Activated naive CD8-positive, alpha-beta T cell treated with anti-CD3 and anti-CD28 coated beads for 36 hours (primary cell): ENCODE data around the gene MAP1B. TPM values are rescaled to one million over a fixed set of nuclear protein-coding genes. Genes with fewer than 3 reads are reported as not detected.

ENCODE experiments used
- DNase-seq: peaks from one replicate; pipeline ENCODE4 v3.0.0; 2021
- H3K27ac Mint-ChIP-seq: one replicate; pipeline ENCODE4 v1.8.0; 2022; ENCODE audit warnings: mild to moderate bottlenecking, moderate library complexity, mixed read lengths
- H3K27me3 Mint-ChIP-seq: one replicate; pipeline ENCODE4 v1.8.0; 2022; ENCODE audit warnings: mild to moderate bottlenecking, mixed read lengths
- H3K36me3 Mint-ChIP-seq: one replicate; pipeline ENCODE4 v1.8.0; 2021; ENCODE audit warnings: mild to moderate bottlenecking, mixed read lengths
- H3K4me1 Mint-ChIP-seq: one replicate; pipeline ENCODE4 v1.8.0; 2021; ENCODE audit warnings: mixed read lengths
- H3K4me3 Mint-ChIP-seq: one replicate; pipeline ENCODE4 v1.8.0; 2022; ENCODE audit warnings: mild to moderate bottlenecking, moderate library complexity, mixed read lengths
- H3K9me3 Mint-ChIP-seq: one replicate; pipeline ENCODE4 v1.8.0; 2022; ENCODE audit warnings: mixed read lengths
- total RNA-seq, 2 experiments: library from RNA; stranded (reverse); gene quantifications; one replicate each; pipeline ENCODE4 v1.2.3, GENCODE V29; 2021

MAP1B gene
- total RNA-seq, 2 experiments from 2014 or later: 0.10 to 0.27 TPM

DNA sequence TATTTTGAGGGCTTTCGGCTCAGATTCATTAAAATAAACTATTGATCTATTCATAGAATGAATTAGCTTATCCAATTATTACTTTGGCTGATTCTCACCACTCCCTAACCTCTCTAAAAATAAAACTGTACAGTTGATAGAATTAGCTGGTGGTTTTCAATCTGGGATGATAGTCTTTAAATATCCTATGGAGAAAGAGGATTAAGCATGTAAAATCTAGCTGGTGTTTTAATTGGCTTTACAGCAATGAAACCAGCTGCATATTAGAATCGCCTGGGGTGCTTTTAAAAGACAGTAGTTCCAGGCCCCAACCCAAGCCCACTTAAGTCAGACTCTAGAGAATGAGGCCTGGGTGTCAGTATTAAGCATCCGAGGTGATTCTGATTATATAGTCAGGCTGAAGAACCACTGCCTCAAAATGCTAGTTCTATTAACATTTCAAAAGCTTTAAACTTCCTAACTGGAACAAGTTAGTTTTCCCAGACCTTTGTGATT is 95.1 kb downstream of the MAP1B start:
- Mint-ChIP-seq H3K9me3 (no peaks in the 10 kb centered on the region), H3K27ac (no peak overlapping the region), H3K27me3 (no peaks in the 10 kb centered on the region), H3K4me1 (no peaks in the 10 kb centered on the region), H3K4me3 (no peak overlapping the region), H3K36me3 (peaks cover 8% of the 10 kb centered on the region)
- no peak for DNase-seq

DNA sequence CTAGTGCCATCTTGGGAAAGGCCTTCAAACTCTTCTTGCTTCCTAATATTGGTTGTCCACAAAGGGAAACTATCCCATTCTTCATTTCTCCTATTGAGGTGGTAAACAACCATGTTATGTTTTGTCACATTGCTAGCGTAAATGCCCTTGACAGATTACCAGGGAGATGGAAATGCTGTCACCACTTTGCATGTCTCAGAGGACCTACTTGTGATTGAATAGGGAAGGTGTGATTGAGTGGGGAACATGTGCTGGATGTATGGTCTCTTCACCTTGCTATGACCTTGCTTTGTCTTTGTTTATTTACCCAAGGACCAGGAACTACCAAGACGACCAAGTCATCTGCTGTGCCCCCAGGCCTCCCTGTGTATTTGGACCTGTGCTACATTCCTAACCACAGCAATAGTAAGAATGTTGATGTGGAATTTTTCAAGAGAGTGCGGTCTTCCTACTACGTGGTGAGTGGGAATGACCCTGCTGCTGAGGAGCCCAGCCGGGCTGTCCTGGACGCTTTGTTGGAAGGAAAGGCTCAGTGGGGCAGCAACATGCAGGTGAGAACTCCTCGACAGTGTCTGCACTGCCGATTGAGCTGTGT is 96.1 kb downstream of the MAP1B start:
- peaks cover 3% of the 10 kb centered on the region for H3K4me1 Mint-ChIP-seq
- H3K27me3 Mint-ChIP-seq: no peaks in the 10 kb centered on the region

DNA sequence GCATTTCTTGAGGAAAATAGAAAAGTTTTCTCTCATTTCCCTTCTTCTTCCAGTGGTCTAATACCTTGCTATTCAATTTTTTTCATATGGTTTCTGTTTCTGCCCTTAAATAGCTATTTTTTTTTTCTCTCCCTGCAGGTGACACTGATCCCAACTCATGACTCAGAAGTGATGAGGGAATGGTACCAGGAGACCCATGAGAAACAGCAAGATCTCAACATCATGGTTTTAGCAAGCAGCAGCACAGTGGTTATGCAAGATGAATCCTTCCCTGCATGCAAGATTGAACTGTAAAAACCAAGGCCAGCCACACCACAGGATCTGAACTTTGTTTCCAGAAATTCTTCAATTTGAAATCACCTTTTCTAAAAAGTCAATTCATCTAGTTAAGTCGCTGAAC is 97.7 kb downstream of the MAP1B start:
- Mint-ChIP-seq H3K36me3 (peaks cover 12% of the 10 kb centered on the region), H3K27me3 (no peaks in the 10 kb centered on the region), H3K9me3 (no peaks in the 10 kb centered on the region), H3K4me3 (no peak overlapping the region), H3K4me1 (peaks cover 7% of the 10 kb centered on the region), H3K27ac (no peak overlapping the region)
- no peak for DNase-seq

More for the DNA sequence above, 96.1 kb downstream of the MAP1B start:
- Mint-ChIP-seq H3K36me3 (peaks cover 8% of the 10 kb centered on the region), H3K27ac (no peak overlapping the region), H3K9me3 (no peaks in the 10 kb centered on the region), H3K4me3 (no peak overlapping the region)
- no peak for DNase-seq

DNA sequence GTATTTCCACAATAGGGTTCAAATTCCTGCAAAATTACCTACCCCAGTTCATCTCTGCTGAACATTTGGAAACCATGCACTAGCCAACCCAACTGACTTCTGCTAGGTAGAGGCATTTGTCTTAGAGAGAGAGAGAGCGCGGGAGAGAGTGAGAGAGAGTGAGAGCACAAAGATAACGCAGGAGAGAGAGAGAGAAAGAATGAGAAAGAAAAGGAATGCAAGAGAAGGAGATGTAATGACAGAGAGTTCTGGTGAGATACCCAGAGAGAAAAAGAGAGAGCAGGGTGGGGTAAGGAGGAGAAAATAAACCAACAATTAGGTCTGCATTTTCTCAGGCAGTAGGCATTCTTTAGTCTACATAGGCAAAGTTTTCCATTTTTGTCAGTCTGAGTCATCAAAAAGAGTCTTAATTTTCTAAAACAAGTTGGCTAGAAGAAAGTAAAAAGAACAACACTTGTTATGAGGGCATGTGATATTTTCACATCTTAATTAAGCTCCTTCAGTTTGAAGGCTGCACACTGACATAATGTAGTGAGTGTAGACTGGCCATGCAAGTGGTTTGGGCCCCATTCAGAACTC is 98.2 kb downstream of the MAP1B start:
- no peak overlapping the region for H3K27ac Mint-ChIP-seq
- no peaks in the 10 kb centered on the region for H3K27me3 Mint-ChIP-seq
- H3K4me1 Mint-ChIP-seq: peaks cover 7% of the 10 kb centered on the region
- no peaks in the 10 kb centered on the region for H3K9me3 Mint-ChIP-seq
- peaks cover 12% of the 10 kb centered on the region for H3K36me3 Mint-ChIP-seq
- DNase-seq: no peak
- no peak overlapping the region for H3K4me3 Mint-ChIP-seq

DNA sequence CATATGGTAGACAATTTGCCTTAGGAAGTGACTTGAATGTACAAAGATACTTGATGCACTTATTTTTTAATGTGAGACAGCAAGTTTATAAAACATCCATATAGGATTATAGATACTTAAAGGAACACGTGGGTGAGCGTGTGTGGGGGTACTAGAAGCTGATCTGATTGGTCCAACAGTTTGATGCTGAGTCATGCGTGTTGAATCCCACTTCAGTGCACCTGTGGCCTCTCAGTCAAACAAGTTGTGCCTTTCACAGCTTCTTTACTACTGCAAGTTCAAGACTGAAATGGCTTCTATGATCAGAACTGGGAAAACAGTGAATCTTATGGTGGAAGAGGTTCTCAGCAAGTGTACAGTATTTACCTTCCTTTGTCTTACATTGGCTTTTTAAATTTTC is 98.9 kb downstream of the MAP1B start:
- Mint-ChIP-seq H3K36me3 (peaks cover 13% of the 10 kb centered on the region), H3K4me1 (peaks cover 7% of the 10 kb centered on the region), H3K4me3 (no peak overlapping the region), H3K27ac (no peak overlapping the region), H3K9me3 (no peaks in the 10 kb centered on the region), H3K27me3 (no peaks in the 10 kb centered on the region)
- no peak for DNase-seq

DNA sequence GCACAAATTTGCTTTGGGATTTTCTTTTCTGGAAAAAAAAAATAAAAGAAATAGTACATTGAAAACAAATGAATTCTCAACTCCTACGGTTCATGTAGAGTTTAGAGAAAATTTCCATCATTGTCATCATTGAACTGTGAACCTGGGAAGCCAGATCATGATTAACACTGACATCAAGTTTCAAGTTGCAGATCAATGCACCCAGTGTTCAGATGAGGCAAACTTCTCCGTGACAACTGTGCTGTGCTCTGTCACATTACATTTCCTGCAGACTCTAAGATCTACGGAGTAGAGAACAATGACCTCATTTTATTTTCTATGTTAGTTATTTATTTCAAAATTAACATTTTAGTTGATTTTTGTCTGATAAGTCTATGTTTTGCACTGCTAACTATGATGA is 99.7 kb downstream of the MAP1B start:
- Mint-ChIP-seq H3K4me3 (no peak overlapping the region), H3K9me3 (no peaks in the 10 kb centered on the region), H3K36me3 (peaks cover 15% of the 10 kb centered on the region), H3K27ac (no peak overlapping the region), H3K27me3 (no peaks in the 10 kb centered on the region), H3K4me1 (peaks cover 7% of the 10 kb centered on the region)
- no peak for DNase-seq

DNA sequence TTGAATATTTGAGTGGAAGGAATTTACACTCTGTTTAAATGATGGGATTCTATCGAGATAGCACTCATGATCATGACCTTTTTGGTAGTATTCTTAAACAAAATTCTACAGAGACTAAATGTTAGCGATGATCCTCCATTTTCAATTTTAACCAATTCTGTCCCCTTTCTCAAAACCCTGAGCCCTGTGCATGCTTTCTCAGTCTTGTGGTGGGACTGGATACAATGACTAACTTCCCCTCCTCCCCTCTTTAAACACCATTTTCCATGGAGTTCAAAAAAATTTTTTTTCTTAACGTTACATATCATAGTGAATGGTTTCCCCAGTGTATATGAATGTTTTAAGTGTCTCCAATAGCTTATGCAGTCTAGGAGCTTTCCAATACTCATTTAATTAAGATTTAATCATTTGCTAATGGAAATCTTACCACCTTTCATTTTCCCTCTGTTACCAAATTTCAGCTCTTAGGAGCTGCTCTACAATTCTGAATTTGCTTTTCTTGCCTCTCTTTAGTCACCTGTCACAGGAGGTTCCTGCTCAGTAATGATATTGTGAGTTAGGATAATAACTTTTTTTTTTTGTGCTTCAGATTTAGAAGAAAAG is 101.2 kb downstream of the MAP1B start:
- no peak for DNase-seq
- Mint-ChIP-seq H3K36me3 (peaks cover 15% of the 10 kb centered on the region), H3K4me3 (no peak overlapping the region), H3K27me3 (no peaks in the 10 kb centered on the region), H3K27ac (no peak overlapping the region), H3K9me3 (no peaks in the 10 kb centered on the region), H3K4me1 (peaks cover 7% of the 10 kb centered on the region)

DNA sequence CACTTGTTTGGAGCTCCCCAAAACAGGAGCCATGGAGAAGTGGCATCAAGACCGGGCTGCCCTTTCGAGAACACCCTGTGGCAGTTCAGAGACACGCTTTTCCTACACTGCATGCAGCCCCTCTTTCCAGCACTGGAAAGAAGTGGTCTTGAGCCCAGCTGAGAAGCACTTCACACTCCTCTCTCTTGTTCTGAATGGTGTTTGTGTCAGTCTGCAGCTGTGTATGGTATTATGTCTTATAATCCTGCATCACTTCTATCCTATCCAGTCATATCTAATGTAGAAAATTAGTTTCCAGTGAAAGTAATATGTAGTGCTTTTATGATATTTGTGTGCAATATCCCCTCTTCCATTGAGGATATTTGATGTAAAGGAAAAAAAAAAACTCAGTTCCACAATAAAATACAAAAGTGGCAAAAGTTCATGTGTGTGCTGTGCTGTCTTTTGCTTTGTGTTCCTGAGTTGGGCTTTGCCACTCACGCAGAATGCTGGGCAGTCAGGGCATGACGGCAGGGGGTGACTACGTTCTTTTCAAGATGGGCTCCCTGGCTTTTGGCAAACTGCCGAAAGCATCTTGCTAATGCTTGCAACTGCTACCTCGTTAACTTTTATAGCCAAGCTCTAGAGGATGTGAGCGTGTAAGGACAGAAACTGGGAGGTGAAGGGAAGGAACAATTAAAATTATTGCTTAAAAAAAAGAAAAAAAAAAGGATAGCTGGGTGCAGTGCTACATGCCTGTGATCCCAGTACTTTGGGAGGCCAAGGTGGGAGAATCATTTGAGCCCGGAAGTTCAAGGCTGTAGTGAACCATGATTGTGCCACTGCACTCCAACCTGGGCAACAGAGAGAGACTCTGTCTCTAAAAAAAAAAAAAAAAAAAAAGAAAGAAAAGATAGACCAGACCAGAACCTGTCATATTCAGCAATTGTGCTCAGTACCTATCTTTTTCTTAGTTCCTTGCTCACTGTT is 102.2 kb downstream of the MAP1B start:
- Mint-ChIP-seq H3K4me1 (peaks cover 9% of the 10 kb centered on the region), H3K36me3 (peaks cover 18% of the 10 kb centered on the region), H3K9me3 (no peaks in the 10 kb centered on the region), H3K4me3 (no peak overlapping the region), H3K27me3 (no peaks in the 10 kb centered on the region), H3K27ac (no peak overlapping the region)
- DNase-seq: no peak

DNA sequence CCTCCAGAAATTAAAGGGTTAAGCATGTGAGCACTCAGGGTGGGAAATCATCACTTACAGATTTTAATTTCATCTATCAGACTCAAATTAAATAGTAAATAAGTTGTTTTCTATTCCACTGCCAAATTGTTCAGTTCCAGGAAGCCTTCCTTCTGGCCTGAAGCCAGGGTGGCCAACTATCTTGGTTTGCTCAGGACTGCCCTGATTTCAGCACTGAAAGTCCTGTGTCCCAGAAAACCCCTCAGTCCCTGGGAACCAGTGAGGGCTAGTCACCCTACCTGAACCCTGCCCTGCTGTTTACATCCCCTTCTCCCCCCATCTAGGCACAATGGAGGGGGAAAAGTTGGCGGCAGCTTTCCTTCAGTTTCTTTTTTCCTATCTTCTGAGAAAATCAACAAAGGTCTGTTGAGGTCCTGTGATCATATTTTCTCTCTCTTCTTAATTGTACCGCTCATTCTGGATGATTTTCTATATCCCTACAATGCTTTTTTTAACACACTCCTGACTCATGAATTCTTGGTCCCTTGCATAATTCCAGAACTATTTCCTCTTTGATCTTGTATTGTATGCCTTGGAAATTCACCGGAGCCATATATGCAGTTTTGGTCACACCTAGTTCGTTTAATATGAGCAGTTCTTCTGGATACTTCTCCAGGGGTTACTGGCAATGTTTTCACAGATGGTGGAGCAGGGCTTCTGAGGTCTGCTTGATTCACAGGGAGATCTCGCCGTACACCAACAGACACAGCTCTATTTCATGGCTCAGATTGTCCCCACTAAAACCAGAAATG is 103.8 kb downstream of the MAP1B start:
- Mint-ChIP-seq H3K9me3 (no peaks in the 10 kb centered on the region), H3K27me3 (no peaks in the 10 kb centered on the region), H3K4me1 (peaks cover 9% of the 10 kb centered on the region), H3K27ac (no peak overlapping the region), H3K36me3 (peaks cover 19% of the 10 kb centered on the region), H3K4me3 (no peak overlapping the region)
- DNase-seq: no peak

DNA sequence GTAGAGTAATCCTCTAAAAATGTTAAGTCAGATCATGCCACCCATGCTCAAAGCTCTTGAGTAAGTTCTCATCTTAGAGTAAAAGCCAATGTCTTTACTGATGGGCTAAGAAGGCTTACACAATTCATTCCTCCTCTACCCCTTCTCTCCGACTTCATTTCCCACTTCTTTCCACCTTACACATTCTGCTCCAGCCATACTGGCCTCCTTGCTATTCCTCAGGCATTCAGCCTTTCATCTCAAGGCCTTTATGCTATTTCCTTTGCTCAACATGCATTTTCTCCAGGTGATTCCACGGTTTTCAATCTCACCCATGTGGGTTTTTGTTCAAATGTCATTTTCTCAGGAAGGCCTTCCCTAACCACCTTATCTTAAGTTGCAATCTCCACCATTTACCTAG is 104.9 kb downstream of the MAP1B start:
- no peak for DNase-seq
- Mint-ChIP-seq H3K27ac (no peak overlapping the region), H3K4me3 (no peak overlapping the region), H3K27me3 (no peaks in the 10 kb centered on the region), H3K4me1 (peaks cover 9% of the 10 kb centered on the region), H3K36me3 (peaks cover 20% of the 10 kb centered on the region), H3K9me3 (no peaks in the 10 kb centered on the region)

DNA sequence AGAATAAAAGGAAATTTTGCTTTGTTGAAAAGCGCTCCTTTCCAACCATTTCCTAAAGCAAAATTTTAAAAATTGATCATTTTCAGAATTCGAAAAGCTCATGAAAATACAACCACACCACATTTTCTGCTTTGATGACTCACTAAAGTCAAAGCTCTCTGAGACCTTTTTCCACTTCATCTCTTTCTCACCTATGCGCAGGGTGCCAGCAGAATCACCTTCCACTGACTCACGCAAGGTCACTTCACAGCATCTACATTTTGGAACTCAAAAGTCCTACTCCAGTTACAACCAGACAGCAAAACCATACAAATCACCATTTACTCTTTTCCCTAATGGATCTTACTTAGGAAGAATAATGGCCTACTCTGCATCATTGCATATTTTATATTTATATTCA is 106.2 kb downstream of the MAP1B start:
- no peak overlapping the region for H3K27ac Mint-ChIP-seq

DNA sequence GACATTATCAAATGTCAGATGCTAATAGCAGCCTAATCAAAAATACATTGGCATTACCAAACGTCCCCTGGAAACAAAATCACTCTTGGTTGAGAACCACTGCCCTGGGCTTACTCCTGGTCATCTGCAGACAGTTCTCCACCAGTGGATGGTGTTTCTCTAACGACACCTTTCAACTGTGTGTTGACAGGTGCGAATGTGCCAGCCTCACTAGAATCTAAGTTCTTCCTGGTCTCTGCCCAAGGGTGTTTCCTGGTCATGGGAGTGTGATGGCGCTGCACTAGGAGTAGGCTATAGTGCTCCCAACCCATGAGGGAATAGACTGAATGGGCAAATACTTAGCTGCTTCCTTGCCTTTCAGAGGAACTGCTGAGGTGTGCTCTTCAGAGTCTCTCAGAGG is 106.9 kb downstream of the MAP1B start:
- H3K27me3 Mint-ChIP-seq: no peaks in the 10 kb centered on the region
- H3K9me3 Mint-ChIP-seq: no peaks in the 10 kb centered on the region
- no peak overlapping the region for H3K27ac Mint-ChIP-seq
- peaks cover 2% of the 10 kb centered on the region for H3K4me1 Mint-ChIP-seq
- H3K4me3 Mint-ChIP-seq: no peak overlapping the region
- DNase-seq: no peak
- peaks cover 30% of the 10 kb centered on the region for H3K36me3 Mint-ChIP-seq

More for the DNA sequence above, 106.2 kb downstream of the MAP1B start:
- DNase-seq: no peak
- Mint-ChIP-seq H3K4me1 (peaks cover 5% of the 10 kb centered on the region), H3K36me3 (peaks cover 29% of the 10 kb centered on the region), H3K4me3 (no peak overlapping the region), H3K27me3 (no peaks in the 10 kb centered on the region), H3K9me3 (no peaks in the 10 kb centered on the region)

DNA sequence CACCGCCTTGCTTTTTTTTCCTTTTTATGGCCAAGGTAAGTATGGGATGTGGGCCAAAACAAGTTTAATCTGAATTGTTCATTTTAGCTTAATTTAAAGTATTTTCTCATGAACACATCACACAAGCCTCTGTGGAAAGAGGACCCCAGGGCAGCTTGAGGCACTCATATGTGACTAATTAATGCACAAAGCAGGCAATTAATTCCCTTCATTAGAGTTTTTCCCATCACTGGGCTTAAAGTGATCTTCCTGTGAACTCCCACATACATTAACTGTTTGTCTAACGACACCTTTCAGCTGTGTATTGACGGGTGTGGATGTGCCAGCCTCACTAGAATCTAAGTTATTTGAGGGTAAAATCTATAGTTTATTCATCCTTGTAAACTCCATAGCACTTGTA is 109.5 kb downstream of the MAP1B start:
- Mint-ChIP-seq H3K4me3 (no peak overlapping the region), H3K9me3 (no peaks in the 10 kb centered on the region), H3K27ac (no peak overlapping the region), H3K27me3 (no peaks in the 10 kb centered on the region), H3K36me3 (peaks cover 37% of the 10 kb centered on the region), H3K4me1 (peaks cover 2% of the 10 kb centered on the region)
- DNase-seq: no peak

DNA sequence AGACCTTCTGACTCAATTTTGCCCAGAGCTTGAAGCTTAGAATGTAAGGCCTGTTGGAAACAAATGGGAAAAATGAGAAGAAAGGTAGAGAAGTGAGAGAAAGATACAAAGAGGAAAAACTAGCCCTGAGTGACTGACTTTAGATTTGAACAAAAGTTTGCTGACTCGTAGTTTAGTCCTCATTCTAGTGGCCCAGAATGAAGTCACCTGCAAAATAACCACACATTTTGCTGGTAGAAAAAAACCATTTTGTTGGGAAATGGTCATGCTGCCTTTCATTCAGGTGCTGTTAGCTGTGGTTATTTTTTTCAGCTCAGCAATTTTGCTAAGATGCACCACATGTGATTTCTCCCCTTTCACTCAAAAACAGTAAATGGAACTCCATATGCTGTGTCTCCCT is 113.8 kb downstream of the MAP1B start:
- no peaks in the 10 kb centered on the region for H3K4me1 Mint-ChIP-seq
- no peaks in the 10 kb centered on the region for H3K27me3 Mint-ChIP-seq
- H3K9me3 Mint-ChIP-seq: no peaks in the 10 kb centered on the region
- no peak overlapping the region for H3K27ac Mint-ChIP-seq
- no peak overlapping the region for H3K4me3 Mint-ChIP-seq
- no peak for DNase-seq
- H3K36me3 Mint-ChIP-seq: peaks cover 37% of the 10 kb centered on the region
